ENCODE data around the gene NFATC2IP. TPM values are rescaled to one million over a fixed set of nuclear protein-coding genes. Genes with fewer than 3 reads are reported as not detected.
A peak's percentile ranks its signal among the peaks of the same experiment; 100 is the strongest.

Gene NFATC2IP
- total RNA-seq, 1 donor from 2014 or later: 38.4 TPM

- H3K27me3 ChIP-seq (ENCODE audit: low read depth): no peaks in the 10 kb centered on the region
- no peaks in the 10 kb centered on the region for H3K4me1 ChIP-seq
- H3K27ac ChIP-seq: no peak overlapping the region
- no peak overlapping the region for H3K4me3 ChIP-seq
- peaks cover 84% of the 10 kb centered on the region for H3K36me3 ChIP-seq
- TF ChIP-seq CTCF (IDR thresholded peaks at IDR 0.05): no peak
- ATAC-seq (peak in 1 of 2 donors; percentile 17), DNase-seq (no peak)
- no peaks in the 10 kb centered on the region for H3K9me3 ChIP-seq
- intact Hi-C loops (cut with DNase I): no loop called here
Measured at GRCh38 chr16:28913946-28914724, 36.6 kb upstream of the NFATC2IP start.

- DNase-seq (no peak), ATAC-seq (no peak)
- H3K9me3 ChIP-seq: no peaks in the 10 kb centered on the region
- no peak overlapping the region for H3K27ac ChIP-seq
- no peaks in the 10 kb centered on the region for H3K27me3 ChIP-seq (ENCODE audit: low read depth)
- TF ChIP-seq CTCF (IDR thresholded peaks at IDR 0.05): no peak
- H3K4me3 ChIP-seq: no peak overlapping the region
- no peaks in the 10 kb centered on the region for H3K4me1 ChIP-seq
- intact Hi-C loops (cut with DNase I): no loop called here
- peaks cover 86% of the 10 kb centered on the region for H3K36me3 ChIP-seq
Measured at GRCh38 chr16:28915181-28915580, 35.6 kb upstream of the NFATC2IP start.

GRCh38 chr16:28917095-28917494 lies 33.6 kb upstream of the NFATC2IP start:
- Histone ChIP-seq H3K36me3 (peaks cover 74% of the 10 kb centered on the region), H3K27me3 (ENCODE audit: low read depth) (no peaks in the 10 kb centered on the region), H3K4me3 (no peak overlapping the region), H3K27ac (no peak overlapping the region), H3K9me3 (no peaks in the 10 kb centered on the region), H3K4me1 (no peaks in the 10 kb centered on the region)
- no peak for DNase-seq
- TF ChIP-seq CTCF (IDR thresholded peaks at IDR 0.05): no peak
- ATAC-seq: no peak
- intact Hi-C loops (cut with DNase I): no loop called here

- DNase-seq (no peak), ATAC-seq (no peak)
- TF ChIP-seq CTCF (IDR thresholded peaks at IDR 0.05): no peak
- peaks cover 60% of the 10 kb centered on the region for H3K36me3 ChIP-seq
- no peaks in the 10 kb centered on the region for H3K9me3 ChIP-seq
- H3K4me3 ChIP-seq: no peak overlapping the region
- H3K27me3 ChIP-seq (ENCODE audit: low read depth): no peaks in the 10 kb centered on the region
- no peak overlapping the region for H3K27ac ChIP-seq
- peaks cover 3% of the 10 kb centered on the region for H3K4me1 ChIP-seq
- intact Hi-C loops (cut with DNase I): no loop called here
Measured at GRCh38 chr16:28918698-28919097, 32.0 kb upstream of the NFATC2IP start.

- Histone ChIP-seq H3K36me3 (peaks cover 19% of the 10 kb centered on the region), H3K27ac (no peak overlapping the region), H3K4me3 (no peak overlapping the region), H3K9me3 (no peaks in the 10 kb centered on the region), H3K27me3 (ENCODE audit: low read depth) (no peaks in the 10 kb centered on the region), H3K4me1 (peaks cover 12% of the 10 kb centered on the region)
- intact Hi-C loops (cut with DNase I): no loop called here
- DNase-seq: no peak
- ATAC-seq: no peak
- TF ChIP-seq CTCF (IDR thresholded peaks at IDR 0.05): no peak
Measured at GRCh38 chr16:28923231-28923587, 27.5 kb upstream of the NFATC2IP start.

Measured in lower lobe of right lung (tissue), 2 donors.